GM12878 (cell line): ENCODE data around the gene NOS2. TPM values are rescaled to one million over a fixed set of nuclear protein-coding genes. Genes with fewer than 3 reads are reported as not detected.

ENCODE experiments used
- BMI1 ChIP-seq: fragments of 450-650 bp; IDR thresholded peaks from 2 replicates; pipeline ENCODE4 v1.6.1; 2016; ENCODE audit warnings: mild to moderate bottlenecking, moderate library complexity, borderline replicate concordance
- FOS ChIP-seq: IDR thresholded peaks from 3 replicates; pipeline ENCODE4 v1.6.1; 2011; ENCODE audit warnings: borderline replicate concordance; ENCODE audit not compliant: insufficient read length; ENCODE audit errors: extremely low read depth
- HDGF ChIP-seq: fragments of 450-650 bp; IDR thresholded peaks from 2 replicates; pipeline ENCODE4 v1.6.1; 2016; ENCODE audit warnings: antibody characterized with exemption
- IKZF2 ChIP-seq, 2 experiments: fragments of 450-650 bp; IDR thresholded peaks; 2 replicates each; pipeline ENCODE4 v1.6.1; 2017; ENCODE audit warnings: mild to moderate bottlenecking in 2 of 2, moderate library complexity in 2 of 2
- MEF2A ChIP-seq: IDR thresholded peaks from 2 replicates; pipeline ENCODE4 v1.6.1; 2011; ENCODE audit warnings: low read depth, mild to moderate bottlenecking, low read length, moderate library complexity; ENCODE audit not compliant: insufficient read depth
- NFXL1 ChIP-seq: fragments of 450-650 bp; IDR thresholded peaks from 2 replicates; pipeline ENCODE4 v1.6.1; 2017; ENCODE audit warnings: antibody characterized with exemption, mild to moderate bottlenecking, borderline replicate concordance
- NRF1 ChIP-seq: conservative IDR thresholded peaks from 2 replicates; pipeline ENCODE4 v1.6.1; 2011; ENCODE audit warnings: mild to moderate bottlenecking, low read depth, low read length, improper control_type of control experiment
- RELA ChIP-seq: fragments of 450-650 bp; IDR thresholded peaks from 2 replicates; pipeline ENCODE4 v1.8.0; 2014; ENCODE audit warnings: borderline replicate concordance; ENCODE audit not compliant: partially characterized antibody
- SMAD1 ChIP-seq: fragments of 450-650 bp; IDR thresholded peaks from 2 replicates; pipeline ENCODE4 v1.6.1; 2018; ENCODE audit warnings: mild to moderate bottlenecking, low read depth; ENCODE audit not compliant: partially characterized antibody
- TCF12 ChIP-seq: IDR thresholded peaks from 2 replicates; pipeline ENCODE4 v1.6.1; 2011; ENCODE audit warnings: low read depth, mild to moderate bottlenecking, low read length
- polyA plus RNA-seq, 11 experiments: library from polyadenylated mRNA; depleted of rRNA in 4 of 11; unstranded in 6 of 11; stranded (reverse) in 5 of 11; fragments of >200 nt; fragmentation: Nextera tagmentation in 4 of 11; fragmentation: Illumina TruSeq in 1 of 11; extraction: Ambion mirVana in 4 of 11; extraction: Trizol in 1 of 11; gene quantifications; 1 replicate in 1 of 11; 2 replicates in 10 of 11; pipeline versions ENCODE4 v1.2.1 to v1.2.3, GENCODE V29; 2011 to 2016; ENCODE audit warnings: inconsistent platforms in 2 of 11, missing spikeins in 2 of 11, low read depth in 1 of 11
- total RNA-seq, 4 experiments: library from RNA; depleted of rRNA in 3 of 4; stranded (reverse); fragments of >200 nt in 3 of 4; fragmentation: Illumina TruSeq in 1 of 4; extraction: Trizol in 1 of 4; gene quantifications; 2 replicates each; pipeline versions ENCODE4 v1.2.1 to v1.2.3, GENCODE V29; 2013 to 2021
- TF ChIP-seq, protein P1 (sequence below): IDR thresholded peaks from 2 replicates; pipeline ENCODE4 v1.6.1; 2011; ENCODE audit warnings: low read depth, mild to moderate bottlenecking, low read length, moderate library complexity, borderline replicate concordance; ENCODE audit errors: extremely low read depth
- TF ChIP-seq, protein P2 (sequence below): IDR thresholded peaks from 2 replicates; pipeline ENCODE4 v1.6.1; 2012; ENCODE audit warnings: improper control_type of control experiment, low read depth, low read length; ENCODE audit not compliant: insufficient replicate concordance

NOS2 gene
- total and polyA plus RNA-seq, 10 of the 15 experiments (the other 5 are each of a cell fraction or from before 2014, with no cell fraction given) = 0.01 to 0.05 (median 0.01) TPM; not detected in 7

GRCh38 chr17:27776882-27777624 lies 23.3 kb downstream of the NOS2 start (continued):
- TF ChIP-seq SMAD1 = no peak
- TF ChIP-seq BMI1 = no peak
- no peak for TF ChIP-seq NRF1
- no peak for TF ChIP-seq RELA
- TF ChIP-seq IKZF2 (IDR thresholded peaks at IDR 0.05) = no peak
- TF ChIP-seq HDGF = no peak
- no peak for TF ChIP-seq MEF2A
- no peak for TF ChIP-seq TCF12
- TF ChIP-seq NFXL1 = no peak
- TF ChIP-seq, protein P1, sequence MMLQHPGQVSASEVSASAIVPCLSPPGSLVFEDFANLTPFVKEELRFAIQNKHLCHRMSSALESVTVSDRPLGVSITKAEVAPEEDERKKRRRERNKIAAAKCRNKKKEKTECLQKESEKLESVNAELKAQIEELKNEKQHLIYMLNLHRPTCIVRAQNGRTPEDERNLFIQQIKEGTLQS = no peak
- no peak for TF ChIP-seq FOS
- TF ChIP-seq, protein P2, sequence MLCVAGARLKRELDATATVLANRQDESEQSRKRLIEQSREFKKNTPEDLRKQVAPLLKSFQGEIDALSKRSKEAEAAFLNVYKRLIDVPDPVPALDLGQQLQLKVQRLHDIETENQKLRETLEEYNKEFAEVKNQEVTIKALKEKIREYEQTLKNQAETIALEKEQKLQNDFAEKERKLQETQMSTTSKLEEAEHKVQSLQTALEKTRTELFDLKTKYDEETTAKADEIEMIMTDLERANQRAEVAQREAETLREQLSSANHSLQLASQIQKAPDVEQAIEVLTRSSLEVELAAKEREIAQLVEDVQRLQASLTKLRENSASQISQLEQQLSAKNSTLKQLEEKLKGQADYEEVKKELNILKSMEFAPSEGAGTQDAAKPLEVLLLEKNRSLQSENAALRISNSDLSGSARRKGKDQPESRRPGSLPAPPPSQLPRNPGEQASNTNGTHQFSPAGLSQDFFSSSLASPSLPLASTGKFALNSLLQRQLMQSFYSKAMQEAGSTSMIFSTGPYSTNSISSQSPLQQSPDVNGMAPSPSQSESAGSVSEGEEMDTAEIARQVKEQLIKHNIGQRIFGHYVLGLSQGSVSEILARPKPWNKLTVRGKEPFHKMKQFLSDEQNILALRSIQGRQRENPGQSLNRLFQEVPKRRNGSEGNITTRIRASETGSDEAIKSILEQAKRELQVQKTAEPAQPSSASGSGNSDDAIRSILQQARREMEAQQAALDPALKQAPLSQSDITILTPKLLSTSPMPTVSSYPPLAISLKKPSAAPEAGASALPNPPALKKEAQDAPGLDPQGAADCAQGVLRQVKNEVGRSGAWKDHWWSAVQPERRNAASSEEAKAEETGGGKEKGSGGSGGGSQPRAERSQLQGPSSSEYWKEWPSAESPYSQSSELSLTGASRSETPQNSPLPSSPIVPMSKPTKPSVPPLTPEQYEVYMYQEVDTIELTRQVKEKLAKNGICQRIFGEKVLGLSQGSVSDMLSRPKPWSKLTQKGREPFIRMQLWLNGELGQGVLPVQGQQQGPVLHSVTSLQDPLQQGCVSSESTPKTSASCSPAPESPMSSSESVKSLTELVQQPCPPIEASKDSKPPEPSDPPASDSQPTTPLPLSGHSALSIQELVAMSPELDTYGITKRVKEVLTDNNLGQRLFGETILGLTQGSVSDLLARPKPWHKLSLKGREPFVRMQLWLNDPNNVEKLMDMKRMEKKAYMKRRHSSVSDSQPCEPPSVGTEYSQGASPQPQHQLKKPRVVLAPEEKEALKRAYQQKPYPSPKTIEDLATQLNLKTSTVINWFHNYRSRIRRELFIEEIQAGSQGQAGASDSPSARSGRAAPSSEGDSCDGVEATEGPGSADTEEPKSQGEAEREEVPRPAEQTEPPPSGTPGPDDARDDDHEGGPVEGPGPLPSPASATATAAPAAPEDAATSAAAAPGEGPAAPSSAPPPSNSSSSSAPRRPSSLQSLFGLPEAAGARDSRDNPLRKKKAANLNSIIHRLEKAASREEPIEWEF = no peak
